Gastrocnemius medialis (tissue), 4 donors: Measurements from ENCODE around the gene PRRC2B.

Source experiments
- CTCF ChIP-seq, 5 experiments: fragments of 450-650 bp in 3 of 5; fragments of 200-600 bp in 2 of 5; sonication (generic) in 2 of 5; IDR thresholded peaks in 4 of 5; conservative IDR thresholded peaks in 1 of 5; 1 replicate in 4 of 5; 2 replicates in 1 of 5; pipeline ENCODE4 v1.5.1; 2016 to 2019; ENCODE audit warnings: antibody characterized with exemption in 5 of 5, mild to moderate bottlenecking in 3 of 5, moderate library complexity in 3 of 5
- POLR2A ChIP-seq, 2 donors: fragments of 450-650 bp; IDR thresholded peaks; one replicate each; pipeline ENCODE4 v1.6.1; 2017; ENCODE audit warnings: antibody characterized with exemption in 2 of 2, mild to moderate bottlenecking in 2 of 2, moderate library complexity in 2 of 2

GRCh38 chr9:131387394-131387793 is 6.5 kb upstream of the PRRC2B start:
- TF ChIP-seq CTCF (IDR thresholded peaks at IDR 0.05 in 4 of 5, conservative IDR thresholded peaks at IDR 0.05 in 1 of 5), result no peak
- no peak for TF ChIP-seq POLR2A (IDR thresholded peaks at IDR 0.05)
